Left renal cortex interstitium (tissue), 4 donors: ENCODE measurements around the gene MVB12A. TPM values are rescaled to one million over a fixed set of nuclear protein-coding genes. Genes with fewer than 3 reads are reported as not detected.
A peak's percentile ranks its signal among the peaks of the same experiment; 100 is the strongest.

Source experiments
- DNase-seq, 4 donors: peaks; one replicate each; pipeline ENCODE4 v3.0.0-alpha.2; 2013; ENCODE audit warnings: low read depth in 4 of 4, low spot score in 2 of 4, missing footprints in 1 of 4
- polyA plus RNA-seq, 4 donors: library from polyadenylated mRNA; unstranded; fragments of 120-200 nt; gene quantifications; one replicate each; pipeline ENCODE4 v1.2.1, GENCODE V29; 2013; ENCODE audit not compliant: insufficient read length in 4 of 4

MVB12A gene
- polyA plus RNA-seq, 4 donors, result 53.2 to 97.6 (median 80.9) TPM

DNA sequence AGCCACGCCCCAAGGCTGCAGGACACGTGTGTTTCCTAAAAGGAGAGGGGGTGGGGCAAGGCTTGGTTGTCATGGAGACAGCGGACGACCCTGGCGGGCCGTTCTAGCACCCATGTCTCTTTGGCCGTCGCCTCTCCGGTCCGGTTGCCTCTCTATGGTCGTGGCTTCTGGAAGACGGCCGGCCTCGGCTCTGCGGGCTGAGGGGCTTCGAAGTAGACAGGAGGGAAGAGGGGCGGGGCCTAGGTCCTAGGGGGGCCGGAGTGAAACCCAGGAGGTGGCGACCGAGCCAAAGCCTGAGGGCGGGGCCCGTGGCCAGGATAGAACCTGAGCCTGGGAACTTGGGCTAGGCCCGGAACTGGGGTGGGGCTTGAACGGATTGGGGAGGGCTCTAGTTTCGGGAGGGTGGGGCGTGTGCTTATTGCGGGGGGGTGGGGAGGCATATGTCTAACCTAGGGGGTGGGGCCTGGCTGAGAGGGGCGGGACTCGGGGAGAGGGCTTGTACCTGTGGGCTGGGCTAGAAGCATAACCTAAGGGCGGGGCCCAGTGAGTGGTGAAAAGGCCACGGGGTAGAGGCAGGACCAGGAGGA, 49.7 kb downstream of the MVB12A start:
- DNase-seq, result peak in 2 of 4 donors; percentile 79 to 83

DNA sequence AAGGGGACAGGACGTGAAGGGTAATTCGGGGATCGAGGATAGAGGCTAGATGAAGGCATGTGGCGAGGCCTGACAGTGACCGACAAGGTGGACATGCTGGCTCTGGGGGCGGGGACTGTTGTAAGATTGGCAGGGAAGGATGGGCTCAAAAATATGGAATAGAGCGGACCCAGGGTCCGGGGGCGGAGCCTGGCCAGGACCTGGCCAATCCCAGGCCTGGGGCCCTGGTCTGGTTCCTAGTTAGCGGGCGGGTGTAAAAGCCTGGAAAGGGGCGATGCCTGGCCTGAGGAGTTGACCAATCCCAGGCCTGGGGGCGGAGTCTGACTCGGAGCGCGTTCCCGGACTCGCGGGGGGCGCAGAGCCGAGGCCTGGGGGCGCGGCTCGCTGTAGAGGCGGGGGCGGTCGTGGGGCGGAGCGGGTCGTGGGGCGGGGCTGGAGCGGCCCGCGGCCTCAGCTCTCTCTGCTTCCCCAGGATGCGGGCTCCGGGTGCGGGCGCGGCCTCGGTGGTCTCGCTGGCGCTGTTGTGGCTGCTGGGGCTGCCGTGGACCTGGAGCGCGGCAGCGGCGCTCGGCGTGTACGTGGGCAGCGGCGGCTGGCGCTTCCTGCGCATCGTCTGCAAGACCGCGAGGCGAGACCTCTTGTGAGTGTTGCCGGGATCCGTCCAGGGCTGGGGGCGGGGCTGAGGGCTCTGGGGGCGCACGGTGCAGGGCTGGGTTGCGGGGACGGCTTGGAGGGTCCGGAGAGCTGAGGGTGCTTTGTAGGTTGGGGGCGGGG, 50.4 kb downstream of the MVB12A start, which contains the start of gene SLC27A1:
SLC27A1 (plus strand) TSS at position 457 of the 774 bp plus-strand sequence; CDS start at position 474, 17 bp downstream.
- peak; percentile 97 to 98 (median 98) for DNase-seq

DNA sequence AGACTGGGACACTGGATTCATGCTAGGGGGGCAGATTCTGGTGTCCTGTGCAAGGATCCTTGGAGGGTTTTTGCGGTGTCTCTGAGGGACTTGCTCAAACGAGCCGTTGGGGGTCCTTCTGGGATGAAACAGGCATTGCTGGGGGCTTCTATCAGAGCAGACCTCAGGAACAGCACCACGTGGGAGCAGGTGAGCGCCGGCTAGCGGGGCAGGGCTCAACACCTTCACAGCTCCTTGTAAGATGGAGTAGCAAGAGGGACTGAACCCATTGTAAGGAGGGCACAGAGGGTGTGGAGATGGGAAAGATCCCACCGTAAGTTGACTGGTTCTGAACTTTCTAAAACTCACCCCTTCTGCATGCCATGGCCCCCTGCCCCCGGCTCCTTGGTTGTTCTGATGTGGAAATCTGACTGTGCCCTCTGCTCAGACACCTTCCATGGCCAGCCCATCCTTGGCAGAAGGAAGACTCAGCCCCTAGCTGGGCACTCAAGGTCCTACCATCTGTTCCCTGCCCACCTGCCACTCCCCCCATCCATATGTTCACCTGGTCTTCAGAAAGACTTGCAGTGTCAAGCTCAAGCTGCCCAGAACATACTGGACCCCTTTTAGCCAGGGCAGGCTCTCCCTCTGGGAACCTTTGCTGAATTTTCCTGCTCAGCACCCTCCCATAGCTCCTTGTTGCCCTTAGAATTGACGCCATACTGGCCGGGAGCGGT, 51.7 kb downstream of the MVB12A start:
- DNase-seq, result no peak

DNA sequence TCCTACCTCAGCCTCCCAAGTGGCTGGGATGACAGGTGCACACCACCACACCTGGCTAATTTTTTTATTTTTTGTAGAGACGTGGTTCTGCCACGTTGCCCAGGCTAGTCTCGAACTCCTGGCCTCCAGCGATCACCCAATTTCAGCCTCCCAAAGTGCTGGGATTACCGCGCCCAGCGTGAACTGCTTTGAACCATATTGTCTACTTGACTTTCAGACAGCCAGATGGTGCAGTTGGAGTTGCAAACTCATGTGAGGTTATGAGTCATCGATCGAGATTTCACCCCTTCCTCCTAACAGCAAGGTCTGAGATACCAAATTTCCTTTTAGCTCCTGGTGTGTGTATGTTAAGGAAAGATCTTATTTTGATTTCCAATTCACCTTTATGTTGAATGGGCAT, 53.2 kb downstream of the MVB12A start:
- DNase-seq, result no peak

Other genes starting within 250 kb of the MVB12A start
- 10 to 100 TPM; 27.1 to 37.3 (median 31.3) TPM for gene USE1, start 204.7 kb upstream of the MVB12A start, polyA plus RNA-seq
- gene OCEL1, start 193.8 kb upstream of the MVB12A start, polyA plus RNA-seq, result 10 to 100 TPM; 18.6 to 25.7 (median 23.2) TPM
- 10 to 100 TPM; 35.1 to 64.1 (median 48.9) TPM for gene NR2F6, start 174.1 kb upstream of the MVB12A start, polyA plus RNA-seq
- gene USHBP1, start 155.3 kb upstream of the MVB12A start, polyA plus RNA-seq, result 1 to 10 TPM; 4.8 to 8.0 (median 7.6) TPM
- 100 to 1,000 TPM in 3 of 4 donors, 10 to 100 TPM in 1; 99.9 to 118 (median 108) TPM for gene BABAM1, start 152.6 kb upstream of the MVB12A start, polyA plus RNA-seq
- 1 to 10 TPM in 2 of 4 donors, under 1 TPM in 2; 0.86 to 2.3 (median 1.3) TPM for gene ANKLE1, start 138.1 kb upstream of the MVB12A start, polyA plus RNA-seq
- 10 to 100 TPM in 3 of 4 donors, 1 to 10 TPM in 1; 7.8 to 15.5 (median 12.6) TPM for gene ABHD8, start 116.6 kb upstream of the MVB12A start, polyA plus RNA-seq
- 10 to 100 TPM; 48.5 to 77.6 (median 57.3) TPM for gene MRPL34, start 114.2 kb upstream of the MVB12A start, polyA plus RNA-seq
- gene DDA1, start 110.5 kb upstream of the MVB12A start, polyA plus RNA-seq, result 10 to 100 TPM; 31.3 to 48.7 (median 42.8) TPM
- 10 to 100 TPM in 3 of 4 donors, 1 to 10 TPM in 1; 8.3 to 21.1 (median 13.1) TPM for gene ANO8, start 85.2 kb upstream of the MVB12A start, polyA plus RNA-seq
- gene GTPBP3, start 82.5 kb upstream of the MVB12A start, polyA plus RNA-seq, result 10 to 100 TPM; 15.7 to 37.9 (median 24.6) TPM
- 100 to 1,000 TPM; 162 to 238 (median 195) TPM for gene PLVAP, start 42.7 kb upstream of the MVB12A start, polyA plus RNA-seq
- 1 to 10 TPM in 2 of 4 donors, under 1 TPM in 2; 0.83 to 6.2 (median 3.3) TPM for gene CCDC194, start 25.9 kb upstream of the MVB12A start, polyA plus RNA-seq
- 100 to 1,000 TPM; 103 to 178 (median 119) TPM for gene BST2, start 14.4 kb upstream of the MVB12A start, polyA plus RNA-seq
- 1 to 10 TPM; 2.4 to 3.9 (median 3.3) TPM for gene TMEM221, start 28.6 kb downstream of the MVB12A start, polyA plus RNA-seq
- under 1 TPM in 2 of 4 donors, not detected in 2; 0.26 to 0.28 TPM for gene NXNL1, start 40.9 kb downstream of the MVB12A start, polyA plus RNA-seq
- gene SLC27A1, start 50.5 kb downstream of the MVB12A start, polyA plus RNA-seq, result 10 to 100 TPM; 10.7 to 24.7 (median 19.1) TPM
- 100 to 1,000 TPM in 1 of 4 donors, 10 to 100 TPM in 3; 57.6 to 100 (median 81.2) TPM for gene PGLS, start 91.6 kb downstream of the MVB12A start, polyA plus RNA-seq
- 10 to 100 TPM; 44.7 to 64.4 (median 52.7) TPM for gene COLGALT1, start 135.6 kb downstream of the MVB12A start, polyA plus RNA-seq